GM23338 (cell line): ENCODE measurements around the gene GAN.

Source experiments
- CTCF ChIP-seq, 2 experiments: fragments of 200-600 bp in 1 of 2; sonication (generic) in 1 of 2; conservative IDR thresholded peaks; 2 replicates each; pipeline versions ENCODE4 v1.5.1 to v1.6.1; 2016 to 2017; ENCODE audit warnings: antibody characterized with exemption in 2 of 2, low read depth in 2 of 2, mild to moderate bottlenecking in 2 of 2, moderate library complexity in 1 of 2
- EZH2 ChIP-seq: fragments of 200-600 bp; sonication (generic); IDR thresholded peaks from one replicate; pipeline ENCODE4 v1.8.0; 2017; ENCODE audit warnings: antibody characterized with exemption, mild to moderate bottlenecking, low read depth; ENCODE audit not compliant: unreplicated experiment
- JUNB ChIP-seq: IDR thresholded peaks from one replicate; pipeline ENCODE4 v1.6.1; 2016; ENCODE audit warnings: antibody characterized with exemption; ENCODE audit not compliant: unreplicated experiment
- REST ChIP-seq: IDR thresholded peaks from one replicate; pipeline ENCODE4 v1.6.1; 2018; ENCODE audit warnings: antibody characterized with exemption; ENCODE audit not compliant: unreplicated experiment

- no peak for TF ChIP-seq JUNB
- no peak for TF ChIP-seq EZH2
- TF ChIP-seq CTCF (conservative IDR thresholded peaks at IDR 0.05; ENCODE audit: low read depth in 2 of 2) = no peak
- TF ChIP-seq REST = no peak
Measured at GRCh38 chr16:81329947-81330346, 15.2 kb downstream of the GAN start.
